KMS-11 (cell line): ENCODE results near the gene PADI4.

Source experiments
- H2AFZ ChIP-seq: fragments of 200-600 bp; sonication (generic); 2 replicates; pipeline ENCODE4 v1.6.1; 2016; ENCODE audit warnings: antibody characterized with exemption, mixed run types, low read depth
- H3K27ac ChIP-seq: fragments of 200-600 bp; sonication (generic); 2 replicates; pipeline ENCODE4 v1.6.1; 2016; ENCODE audit warnings: mild to moderate bottlenecking, mixed run types
- H3K27me3 ChIP-seq: fragments of 200-600 bp; sonication (generic); 2 replicates; pipeline ENCODE4 v1.6.1; 2017; ENCODE audit warnings: mild to moderate bottlenecking, low read depth, mixed run types, moderate library complexity; ENCODE audit not compliant: insufficient read depth
- H3K36me3 ChIP-seq: fragments of 200-600 bp; sonication (generic); 2 replicates; pipeline ENCODE4 v1.6.1; 2017; ENCODE audit warnings: mild to moderate bottlenecking, mixed run types; ENCODE audit not compliant: insufficient read depth
- H3K4me1 ChIP-seq: fragments of 200-600 bp; sonication (generic); 2 replicates; pipeline ENCODE4 v1.6.1; 2016; ENCODE audit warnings: mild to moderate bottlenecking, low read depth, mixed run types; ENCODE audit not compliant: poor library complexity, severe bottlenecking
- H3K4me2 ChIP-seq: fragments of 200-600 bp; sonication (generic); 2 replicates; pipeline ENCODE4 v1.7.0; 2016; ENCODE audit warnings: mild to moderate bottlenecking, mixed run types
- H3K4me3 ChIP-seq: fragments of 200-600 bp; sonication (generic); IDR thresholded peaks from 2 replicates; pipeline ENCODE4 v1.6.1; 2017; ENCODE audit warnings: low read depth, low read length, mixed read lengths; ENCODE audit not compliant: insufficient read depth
- H3K79me2 ChIP-seq: fragments of 200-600 bp; sonication (generic); 2 replicates; pipeline ENCODE4 v1.6.1; 2016; ENCODE audit warnings: low read depth, mixed run types; ENCODE audit not compliant: insufficient read depth
- H3K9ac ChIP-seq: fragments of 200-600 bp; sonication (generic); 2 replicates; pipeline ENCODE4 v1.6.1; 2016; ENCODE audit warnings: mild to moderate bottlenecking, mixed run types
- H4K20me1 ChIP-seq: fragments of 200-600 bp; sonication (generic); 2 replicates; pipeline ENCODE4 v1.6.1; 2016; ENCODE audit warnings: mild to moderate bottlenecking, mixed run types; ENCODE audit not compliant: insufficient read depth
- CTCF ChIP-seq: fragments of 200-600 bp; sonication (generic); conservative IDR thresholded peaks from 2 replicates; pipeline ENCODE4 v1.6.1; 2017; ENCODE audit warnings: low read depth, mild to moderate bottlenecking, antibody characterized with exemption, low read length, moderate library complexity, mixed read lengths

PADI4 gene

GRCh38 chr1:17313530-17314309 lies 5.7 kb downstream of the PADI4 start:
- H3K27me3 ChIP-seq: peaks cover 53% of the 10 kb centered on the region
- no peak overlapping the region for H3K27ac ChIP-seq
- no peaks in the 10 kb centered on the region for H4K20me1 ChIP-seq
- no peak overlapping the region for H3K4me2 ChIP-seq
- H3K4me1 ChIP-seq: no peaks in the 10 kb centered on the region
- no peak overlapping the region for H2AFZ ChIP-seq
- H3K79me2 ChIP-seq: no peaks in the 10 kb centered on the region
- H3K4me3 ChIP-seq: no peak overlapping the region
- H3K9ac ChIP-seq: no peak overlapping the region
- H3K36me3 ChIP-seq: no peaks in the 10 kb centered on the region
- TF ChIP-seq CTCF: no peak

GRCh38 chr1:17314491-17314971 lies 6.5 kb downstream of the PADI4 start:
- Histone ChIP-seq H3K4me1 (no peaks in the 10 kb centered on the region), H3K79me2 (no peaks in the 10 kb centered on the region), H3K4me2 (no peak overlapping the region), H3K36me3 (no peaks in the 10 kb centered on the region), H3K27me3 (peaks cover 57% of the 10 kb centered on the region), H3K9ac (no peak overlapping the region), H4K20me1 (no peaks in the 10 kb centered on the region), H3K27ac (no peak overlapping the region), H3K4me3 (no peak overlapping the region), H2AFZ (no peak overlapping the region)
- TF ChIP-seq CTCF: no peak

GRCh38 chr1:17315542-17316130 lies 7.6 kb downstream of the PADI4 start:
- Histone ChIP-seq H4K20me1 (no peaks in the 10 kb centered on the region), H3K27ac (no peak overlapping the region), H2AFZ (no peak overlapping the region), H3K27me3 (peaks cover 58% of the 10 kb centered on the region), H3K4me3 (no peak overlapping the region), H3K4me2 (no peak overlapping the region), H3K4me1 (no peaks in the 10 kb centered on the region), H3K36me3 (no peaks in the 10 kb centered on the region), H3K79me2 (no peaks in the 10 kb centered on the region), H3K9ac (no peak overlapping the region)
- no peak for TF ChIP-seq CTCF

- Histone ChIP-seq H3K36me3 (no peaks in the 10 kb centered on the region), H3K9ac (no peak overlapping the region), H3K4me3 (no peak overlapping the region), H3K4me2 (no peak overlapping the region), H2AFZ (no peak overlapping the region), H3K4me1 (no peaks in the 10 kb centered on the region), H3K27me3 (peaks cover 59% of the 10 kb centered on the region), H3K27ac (no peak overlapping the region), H4K20me1 (no peaks in the 10 kb centered on the region), H3K79me2 (no peaks in the 10 kb centered on the region)
- TF ChIP-seq CTCF: no peak
These were observed 8.7 kb downstream of the PADI4 start for GRCh38 chr1:17316704-17317103.
